Left hindlimb (tissue), 1 donor: Measurements from ENCODE around the gene KLK4.

Experiments used
- DNase-seq: peaks from one replicate; pipeline ENCODE4 v3.0.0-alpha.2; 2018

The KLK4 gene, protein sequence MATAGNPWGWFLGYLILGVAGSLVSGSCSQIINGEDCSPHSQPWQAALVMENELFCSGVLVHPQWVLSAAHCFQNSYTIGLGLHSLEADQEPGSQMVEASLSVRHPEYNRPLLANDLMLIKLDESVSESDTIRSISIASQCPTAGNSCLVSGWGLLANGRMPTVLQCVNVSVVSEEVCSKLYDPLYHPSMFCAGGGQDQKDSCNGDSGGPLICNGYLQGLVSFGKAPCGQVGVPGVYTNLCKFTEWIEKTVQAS

GRCh38 chr19:50911206-50912101 is at the start of gene KLK4:
Gene KLK4 (minus strand): TSS chr19:50911395. CDS start chr19:50910738, 657 bp downstream.
- DNase-seq: no peak

DNA sequence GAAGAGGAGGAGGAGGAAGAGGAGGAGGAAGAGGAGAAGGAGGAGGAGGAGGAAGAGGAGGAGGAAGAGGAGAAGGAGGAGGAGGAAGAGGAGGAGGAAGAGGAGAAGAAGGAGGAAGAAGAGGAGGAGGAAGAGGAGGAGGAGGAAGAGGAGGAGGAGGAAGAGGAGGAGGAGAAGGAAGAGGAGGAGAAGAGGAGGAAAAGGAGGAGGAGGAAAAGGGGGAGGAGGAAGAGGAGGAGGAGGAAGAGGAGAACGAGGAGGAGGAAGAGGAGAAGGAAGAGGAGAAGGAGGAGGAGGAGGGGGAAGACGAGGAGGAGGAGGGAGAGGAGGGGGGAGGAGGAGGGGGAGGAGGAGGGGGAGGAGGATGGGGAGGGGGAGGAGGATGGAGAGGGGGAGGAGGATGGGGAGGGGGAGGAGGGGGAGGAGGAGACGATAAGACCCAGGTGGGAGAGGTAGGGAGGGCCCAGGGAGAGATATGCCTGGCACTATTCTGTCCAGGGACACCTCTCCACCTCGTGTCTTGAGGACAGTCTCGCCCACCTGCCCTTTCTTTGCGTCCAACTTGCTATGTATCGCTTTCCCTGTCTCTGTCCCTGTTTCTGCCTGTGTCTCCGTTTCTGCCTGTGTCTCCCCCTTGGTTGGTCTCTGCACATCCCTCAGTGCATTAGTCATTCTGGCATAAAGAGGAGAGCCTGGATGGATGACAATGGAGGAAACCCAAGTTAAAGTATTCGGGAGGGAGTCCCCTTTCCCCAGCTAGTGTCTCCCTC is 48.7 kb upstream of the KLK4 start:
- no peak for DNase-seq

DNA sequence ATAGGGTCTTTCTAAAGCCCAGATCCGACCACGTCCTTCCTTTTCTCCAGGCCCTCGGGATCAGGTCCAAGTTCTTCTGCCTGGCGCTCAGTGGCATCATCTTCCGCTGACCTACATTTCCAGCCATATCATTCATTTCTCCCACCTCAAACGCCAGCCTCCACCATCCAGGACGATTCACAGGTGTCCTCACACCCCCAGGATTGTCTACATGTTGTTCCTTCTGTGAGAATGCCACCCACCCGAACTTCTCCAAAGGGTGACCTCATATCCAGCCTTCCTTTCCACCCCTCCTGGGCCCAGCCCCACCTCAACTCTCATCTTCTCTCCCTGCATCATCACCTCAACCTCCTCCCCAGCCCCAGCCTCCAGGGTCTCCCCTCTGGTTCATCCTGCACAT is 46.4 kb upstream of the KLK4 start:
- no peak for DNase-seq

DNA sequence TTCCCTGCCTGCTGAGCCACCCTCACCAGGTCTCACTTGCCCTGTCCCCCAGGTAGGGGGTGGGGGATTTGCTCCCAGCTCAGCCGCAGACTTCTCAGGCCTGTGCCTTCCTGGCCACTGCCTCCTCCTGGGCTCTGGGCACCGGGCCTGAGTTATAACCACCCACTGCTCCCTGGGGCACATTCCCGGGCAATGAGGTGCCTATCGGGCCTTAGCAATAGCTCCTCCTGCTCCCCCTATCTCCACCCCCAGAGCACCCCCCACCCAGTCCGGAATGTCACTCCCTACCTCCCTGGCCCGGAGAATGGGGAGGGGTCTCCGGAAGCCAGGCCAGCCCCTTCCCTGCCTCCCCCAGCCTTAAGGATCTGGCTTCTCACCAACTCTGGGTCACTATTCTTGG is 41.7 kb upstream of the KLK4 start, which contains the start of gene KLK5:
KLK5 (minus strand) TSS at position 129 of the 400 bp plus-strand sequence. CDS start 381 bp downstream, outside the sequence.
- DNase-seq: no peak

DNA sequence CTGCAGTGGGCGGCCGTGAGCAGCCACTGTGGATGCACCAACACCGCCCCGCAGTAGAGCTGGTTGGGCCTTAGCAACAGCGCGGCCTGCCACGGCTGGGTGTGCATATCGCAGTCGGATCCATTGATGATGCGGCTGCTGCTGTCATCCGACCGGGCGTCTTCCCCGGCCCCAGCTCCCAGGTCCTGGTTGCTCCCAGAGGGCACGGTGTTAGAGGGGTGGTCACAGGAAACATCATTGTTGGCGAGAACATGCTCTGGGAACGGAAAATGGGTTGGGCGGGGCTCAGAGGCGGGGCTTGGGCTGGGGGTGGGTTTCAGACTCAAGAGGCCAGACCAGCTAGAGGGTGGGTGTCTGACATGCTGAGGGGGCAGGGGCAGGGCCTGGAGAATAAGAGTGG is 38.7 kb upstream of the KLK4 start:
- DNase-seq: no peak

DNA sequence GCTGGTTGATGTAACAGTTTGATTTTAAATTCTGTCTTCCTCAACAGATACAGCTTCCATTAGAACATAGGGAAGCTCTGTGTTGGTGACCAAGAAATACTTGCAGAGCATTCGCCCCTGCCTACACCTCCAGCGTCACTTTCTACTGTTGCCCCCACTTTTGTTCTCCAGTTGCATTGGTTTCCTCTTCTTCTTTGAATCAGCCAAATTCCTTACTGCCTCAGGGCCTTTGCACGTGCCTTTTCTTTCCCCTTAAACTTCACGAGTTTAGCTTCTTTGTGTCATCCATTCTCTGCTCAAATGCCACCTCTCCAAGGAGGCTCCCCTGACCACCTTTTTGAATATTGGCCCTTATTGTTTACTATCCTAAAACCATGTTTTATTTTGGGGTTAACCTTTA is 35.9 kb upstream of the KLK4 start:
- no peak for DNase-seq

DNA sequence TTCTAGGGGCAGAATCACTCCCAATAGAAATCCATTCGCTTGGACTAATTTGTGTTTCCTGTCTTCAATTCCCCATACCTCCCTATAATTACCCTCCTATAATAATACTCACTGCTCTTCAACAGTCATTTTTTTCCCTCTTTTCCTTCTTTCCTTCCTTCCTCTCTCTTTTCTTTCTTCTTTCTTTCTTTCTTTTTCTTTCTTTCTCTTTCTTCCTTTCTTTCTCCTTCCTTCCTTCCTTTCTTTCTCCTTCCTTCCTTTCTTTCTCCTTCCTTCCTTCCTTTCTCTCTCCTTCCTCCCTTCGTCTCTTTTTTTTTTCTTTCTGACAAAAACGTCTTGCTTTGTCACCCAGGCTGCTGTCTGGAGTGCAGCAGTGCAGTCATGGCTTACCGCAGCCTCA is 33.6 kb upstream of the KLK4 start:
- DNase-seq: no peak

- no peak for DNase-seq
These were observed 32.1 kb upstream of the KLK4 start for GRCh38 chr19:50943074-50943828.

DNA sequence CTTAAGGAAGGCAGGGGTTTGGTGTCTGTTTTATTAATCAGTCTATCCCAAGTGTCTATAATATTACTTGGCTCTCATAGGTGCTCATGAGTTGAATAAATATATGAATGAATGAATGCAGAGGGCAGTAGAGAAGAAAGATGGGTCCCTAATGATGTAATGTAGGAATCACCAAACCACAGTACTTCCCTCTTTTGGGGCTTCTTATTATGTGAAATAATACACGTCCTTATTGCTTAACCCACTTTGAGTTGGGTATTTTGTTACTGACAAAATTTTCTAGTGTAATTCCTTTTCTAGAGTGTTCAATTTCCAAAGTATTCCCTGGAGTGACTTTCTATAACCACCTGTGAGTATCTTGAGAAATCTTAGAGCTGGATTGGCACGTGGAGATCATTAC is 28.4 kb upstream of the KLK4 start:
- DNase-seq: no peak

DNA sequence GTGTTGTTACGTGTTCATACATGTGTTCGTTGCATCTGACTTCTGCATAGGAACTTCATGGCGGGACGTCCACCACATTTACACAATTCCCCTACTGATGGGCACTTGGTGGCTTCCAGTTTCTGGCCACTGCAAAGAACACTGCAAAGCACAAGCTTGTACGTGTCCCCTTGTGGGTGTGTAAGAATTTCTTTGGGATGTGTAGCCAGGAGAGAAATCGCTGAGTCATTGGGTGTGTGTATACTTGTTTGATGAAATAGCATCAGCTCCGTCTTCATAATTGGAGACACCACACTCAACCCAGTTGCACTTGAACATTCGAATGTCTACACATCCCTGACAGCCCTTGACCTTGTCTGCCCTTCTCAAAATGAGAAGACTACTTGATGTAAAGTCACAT is 22.4 kb upstream of the KLK4 start:
- DNase-seq: no peak

DNA sequence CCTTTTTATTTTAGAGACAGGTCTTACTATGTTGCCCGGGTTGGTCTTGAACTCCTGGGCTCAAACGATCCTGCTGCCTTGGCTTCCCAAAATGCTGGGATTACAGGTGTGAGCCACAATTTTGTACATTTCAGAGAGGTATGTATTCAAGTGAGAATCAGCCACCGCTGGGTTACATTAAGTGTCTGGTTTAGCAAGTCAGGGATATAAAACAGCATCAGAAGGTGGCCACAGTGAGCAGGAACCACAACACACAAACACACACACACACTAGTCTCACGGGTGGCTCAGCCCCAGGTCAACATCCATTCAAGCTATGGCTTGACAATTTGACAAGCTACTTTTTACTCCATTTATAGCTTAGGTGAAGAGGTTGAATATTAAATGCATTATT is 21.5 kb upstream of the KLK4 start:
- DNase-seq: no peak

DNA sequence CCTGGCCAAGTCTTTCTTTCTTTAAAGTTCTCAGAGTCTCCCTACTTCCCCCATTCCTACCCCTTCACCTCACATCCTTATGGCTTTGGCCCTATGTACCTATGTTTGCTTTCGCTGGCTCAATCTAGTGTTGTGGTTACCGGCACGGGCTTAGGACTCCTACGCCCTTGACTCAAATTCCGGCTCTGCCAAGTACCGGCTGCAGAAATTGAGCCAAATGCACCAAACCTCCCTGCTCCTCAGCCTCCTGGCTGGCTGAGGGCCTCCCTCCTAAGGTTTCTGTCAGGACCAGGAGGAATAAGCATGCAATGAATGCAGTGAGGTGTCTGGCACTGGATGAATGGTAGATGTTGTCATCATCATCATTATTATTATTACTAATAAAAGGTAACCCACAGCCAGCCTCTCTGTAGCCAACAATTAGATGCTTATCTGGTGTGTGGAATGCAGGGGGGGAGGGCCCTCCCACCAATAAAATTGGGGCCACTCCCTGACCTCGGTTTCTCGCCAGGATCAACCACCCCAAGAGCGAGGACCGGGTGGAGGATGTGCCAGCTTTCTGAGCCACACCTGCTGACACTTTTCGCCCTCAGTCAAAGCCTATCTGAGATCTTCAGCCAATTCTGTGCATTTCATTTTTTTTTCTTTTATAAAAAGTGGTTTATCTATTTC is 21.0 kb upstream of the KLK4 start:
- DNase-seq: no peak

DNA sequence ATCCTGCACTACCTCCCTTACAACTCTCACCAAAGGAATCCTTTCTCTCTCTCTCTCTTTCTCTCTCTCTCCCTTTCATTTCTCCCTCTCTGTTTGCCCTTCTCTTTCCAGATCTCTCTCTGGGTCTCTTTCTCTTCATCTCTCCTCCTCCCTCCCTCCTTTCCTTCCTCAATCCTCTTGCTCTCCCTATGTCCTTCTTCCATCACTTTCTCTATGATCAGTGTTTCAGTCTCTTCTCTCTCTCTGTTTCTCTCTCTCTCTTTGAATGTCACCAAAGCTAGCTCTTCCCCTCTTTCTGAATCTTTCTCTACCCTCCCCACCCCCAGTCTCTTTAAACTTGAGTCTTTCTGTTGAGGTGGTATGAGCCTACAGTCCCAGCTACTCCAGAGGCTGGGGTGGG is 19.8 kb upstream of the KLK4 start:
- DNase-seq: no peak

DNA sequence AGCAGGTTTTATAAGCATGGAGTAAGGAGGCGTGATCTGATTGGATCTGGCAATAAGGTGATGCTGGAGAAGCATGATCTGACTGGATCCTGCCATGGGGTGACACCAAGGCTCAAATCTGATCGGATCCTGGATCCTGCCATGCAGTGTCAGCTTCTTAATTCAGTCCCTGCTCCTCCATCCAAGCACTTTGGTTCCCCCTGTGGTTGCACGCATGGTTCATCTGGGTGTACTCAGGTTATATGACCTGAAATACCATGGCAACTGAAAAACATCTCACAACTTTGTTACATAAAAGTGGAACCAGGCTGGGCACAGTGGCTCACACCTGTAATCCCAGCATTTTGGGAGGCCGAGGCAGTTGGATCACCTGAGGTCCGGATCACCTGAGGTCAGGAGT is 17.6 kb upstream of the KLK4 start:
- DNase-seq: no peak

- DNase-seq: no peak
These were observed 14.9 kb upstream of the KLK4 start for GRCh38 chr19:50926144-50926543.

DNA sequence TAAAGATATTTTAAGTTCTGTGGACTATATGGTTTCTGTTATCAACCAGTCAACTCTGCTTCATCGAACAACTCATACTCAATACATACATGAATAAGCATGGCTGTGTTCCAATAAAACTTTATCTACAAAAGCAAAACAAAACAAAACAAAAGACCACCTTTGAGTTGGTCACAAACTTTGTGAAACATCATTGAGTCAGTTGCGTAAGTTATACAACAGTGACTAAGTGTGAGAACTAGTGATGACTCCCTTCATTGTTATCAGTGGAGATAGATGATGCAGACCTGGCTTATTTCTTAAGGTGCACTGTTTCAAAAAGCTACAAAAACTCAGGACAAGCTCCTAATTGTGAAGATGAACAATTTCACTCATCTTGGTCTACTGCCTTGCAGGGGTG is 14.5 kb upstream of the KLK4 start:
- no peak for DNase-seq

DNA sequence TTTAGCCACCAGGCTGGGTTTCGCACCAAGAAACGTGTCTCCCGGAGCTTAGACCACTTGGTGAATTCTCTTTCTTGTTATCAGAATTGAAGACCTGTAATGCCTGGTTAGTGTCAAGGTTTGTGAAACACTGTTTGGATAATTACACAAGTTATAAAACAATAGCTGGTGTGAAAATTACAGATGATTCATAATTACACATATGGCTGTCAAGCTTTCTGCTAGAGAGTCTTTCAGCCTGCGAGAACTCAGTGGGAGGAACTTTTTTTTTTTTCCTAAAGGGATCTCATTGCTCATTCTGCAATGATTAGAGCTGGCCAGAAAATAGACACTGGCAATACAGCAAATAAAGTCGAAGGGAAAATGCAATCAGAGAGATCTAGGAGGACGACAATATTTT is 13.4 kb upstream of the KLK4 start:
- no peak for DNase-seq

- peak; percentile 69 for DNase-seq
These were observed 11.2 kb upstream of the KLK4 start for GRCh38 chr19:50922317-50922853.

- no peak for DNase-seq
These were observed 10.5 kb upstream of the KLK4 start for GRCh38 chr19:50921426-50922316.

DNA sequence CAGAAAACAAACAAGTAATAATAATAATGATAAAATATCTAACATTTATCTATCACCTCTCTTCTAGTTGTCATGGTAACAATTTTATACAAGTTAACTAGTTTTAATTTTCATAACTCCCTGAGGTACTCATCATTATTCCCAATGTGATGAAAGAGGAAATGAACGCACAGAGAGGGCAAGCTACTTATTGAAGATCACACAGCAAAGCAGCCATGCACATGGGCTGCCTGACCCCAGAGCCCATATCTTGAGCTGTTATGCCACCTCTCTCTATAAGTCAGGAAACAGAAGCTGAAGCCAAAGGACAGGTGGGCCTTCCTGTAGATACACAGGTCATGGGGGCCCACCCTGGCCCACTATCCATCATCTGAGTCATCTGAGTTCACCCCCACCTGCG is 4.9 kb upstream of the KLK4 start:
- DNase-seq: no peak
